Neural crest cell (in vitro differentiated cells): Measurements from ENCODE around the gene HAUS3. TPM values are rescaled to one million over a fixed set of nuclear protein-coding genes. Genes with fewer than 3 reads are reported as not detected.

ENCODE experiments used
- DNase-seq: peaks from one replicate; pipeline ENCODE4 v3.0.0; 2021; ENCODE audit warnings: low read depth, mixed read lengths, low spot score
- H3K27ac Mint-ChIP-seq: one replicate; pipeline ENCODE4 v1.8.0; 2021; ENCODE audit warnings: mild to moderate bottlenecking, mixed read lengths; ENCODE audit not compliant: unreplicated experiment
- H3K27me3 Mint-ChIP-seq: 2 replicates; pipeline ENCODE4 v1.8.0; 2021; ENCODE audit warnings: low read depth, mild to moderate bottlenecking, mixed read lengths
- H3K36me3 Mint-ChIP-seq: 2 replicates; pipeline ENCODE4 v1.8.0; 2021; ENCODE audit warnings: low read depth, mild to moderate bottlenecking, mixed read lengths
- H3K4me1 Mint-ChIP-seq: 2 replicates; pipeline ENCODE4 v1.8.0; 2021; ENCODE audit warnings: mixed read lengths
- H3K4me3 Mint-ChIP-seq: one replicate; pipeline ENCODE4 v1.8.0; 2021; ENCODE audit warnings: mild to moderate bottlenecking, mixed read lengths
- H3K9me3 Mint-ChIP-seq: 2 replicates; pipeline ENCODE4 v1.8.0; 2021; ENCODE audit warnings: mixed read lengths
- CTCF ChIP-seq: fragments of 200-600 bp; sonication (generic); conservative IDR thresholded peaks from 2 replicates; pipeline ENCODE4 v1.5.0; 2021; ENCODE audit warnings: antibody characterized with exemption, mild to moderate bottlenecking
- total RNA-seq: library from RNA; stranded (reverse); gene quantifications from 2 replicates; pipeline ENCODE4 v1.2.1, GENCODE V29; 2021

HAUS3 gene
- total RNA-seq, 1 donor from 2014 or later = 26.9 TPM

- no peak overlapping the region for H3K4me3 Mint-ChIP-seq
- peaks cover 5% of the 10 kb centered on the region for H3K4me1 Mint-ChIP-seq
- H3K9me3 Mint-ChIP-seq = no peaks in the 10 kb centered on the region
- TF ChIP-seq CTCF = no peak
- no peak for DNase-seq
- no peak overlapping the region for H3K27ac Mint-ChIP-seq
- no peaks in the 10 kb centered on the region for H3K27me3 Mint-ChIP-seq
- H3K36me3 Mint-ChIP-seq = no peaks in the 10 kb centered on the region
Measured at GRCh38 chr4:2267320-2267811, 25.4 kb upstream of the HAUS3 start.

GRCh38 chr4:2266821-2267220 is 24.9 kb upstream of the HAUS3 start:
- H3K4me1 Mint-ChIP-seq = peaks cover 5% of the 10 kb centered on the region
- TF ChIP-seq CTCF = no peak
- H3K27ac Mint-ChIP-seq = no peak overlapping the region
- H3K36me3 Mint-ChIP-seq = no peaks in the 10 kb centered on the region
- DNase-seq = no peak
- H3K9me3 Mint-ChIP-seq = no peaks in the 10 kb centered on the region
- no peak overlapping the region for H3K4me3 Mint-ChIP-seq
- no peaks in the 10 kb centered on the region for H3K27me3 Mint-ChIP-seq

- Mint-ChIP-seq H3K27ac (no peak overlapping the region), H3K9me3 (no peaks in the 10 kb centered on the region), H3K27me3 (no peaks in the 10 kb centered on the region), H3K4me3 (no peak overlapping the region), H3K4me1 (peaks cover 5% of the 10 kb centered on the region), H3K36me3 (no peaks in the 10 kb centered on the region)
- no peak for TF ChIP-seq CTCF
- DNase-seq = no peak
Measured at GRCh38 chr4:2266181-2266580, 24.3 kb upstream of the HAUS3 start.

- Mint-ChIP-seq H3K36me3 (no peaks in the 10 kb centered on the region), H3K27me3 (no peaks in the 10 kb centered on the region), H3K9me3 (no peaks in the 10 kb centered on the region), H3K4me1 (peaks cover 5% of the 10 kb centered on the region), H3K4me3 (peak overlapping the region; percentile 67), H3K27ac (no peak overlapping the region)
- no peak for DNase-seq
- TF ChIP-seq CTCF = no peak
Measured at GRCh38 chr4:2265113-2266110, 23.5 kb upstream of the HAUS3 start.

- Mint-ChIP-seq H3K36me3 (no peaks in the 10 kb centered on the region), H3K27me3 (no peaks in the 10 kb centered on the region), H3K9me3 (no peaks in the 10 kb centered on the region), H3K4me1 (peaks cover 5% of the 10 kb centered on the region), H3K27ac (no peak overlapping the region), H3K4me3 (no peak overlapping the region)
- DNase-seq = no peak
- TF ChIP-seq CTCF = no peak
Measured at GRCh38 chr4:2264481-2265041, 22.6 kb upstream of the HAUS3 start.
